HG03175 (cell line): Measurements from ENCODE around the gene FHL3.
"Not testable (repeated sequence)": the region's sequence is repeated elsewhere in the genome, so short reads cannot be mapped to it uniquely, and the experiment has no call there.

Experiments used
- ATAC-seq: cut with Tn5 transposase; IDR thresholded peaks from one replicate; pipeline ENCODE4 v1.9.1; 2021; ENCODE audit warnings: mild to moderate bottlenecking, moderate library complexity; ENCODE audit not compliant: unreplicated experiment

Gene FHL3

GRCh38 chr1:37995751-37996345 is 9.5 kb downstream of the FHL3 start:
- ATAC-seq, result no peak

- ATAC-seq, result no peak
These were observed 10.3 kb downstream of the FHL3 start for GRCh38 chr1:37994886-37995566.

- ATAC-seq, result peak; percentile 14
These were observed 15.9 kb downstream of the FHL3 start for GRCh38 chr1:37989361-37989930.

GRCh38 chr1:37987679-37988078 is 17.6 kb downstream of the FHL3 start:
- no peak for ATAC-seq

GRCh38 chr1:37983546-37983945 is 21.8 kb downstream of the FHL3 start:
- ATAC-seq, result no peak

GRCh38 chr1:37978541-37978940 is 26.8 kb downstream of the FHL3 start:
- ATAC-seq, result no peak

GRCh38 chr1:37975083-37975482 is 30.2 kb downstream of the FHL3 start:
- not testable (repeated sequence) for ATAC-seq

GRCh38 chr1:37974567-37974966 is 30.7 kb downstream of the FHL3 start:
- ATAC-seq, result no peak

GRCh38 chr1:37973684-37974083 is 31.6 kb downstream of the FHL3 start:
- not testable (repeated sequence) for ATAC-seq

- no peak for ATAC-seq
These were observed 40.0 kb downstream of the FHL3 start for GRCh38 chr1:37965301-37965700.

GRCh38 chr1:37964106-37964505 is 41.2 kb downstream of the FHL3 start:
- not testable (repeated sequence) for ATAC-seq

GRCh38 chr1:37958690-37959089 is 46.6 kb downstream of the FHL3 start:
- no peak for ATAC-seq

- no peak for ATAC-seq
These were observed 49.6 kb downstream of the FHL3 start for GRCh38 chr1:37955685-37956084.

GRCh38 chr1:37954316-37954971 is 50.9 kb downstream of the FHL3 start:
- no peak for ATAC-seq

GRCh38 chr1:37952738-37953137 is 52.6 kb downstream of the FHL3 start:
- ATAC-seq, result no peak

GRCh38 chr1:37951783-37952624 is 53.3 kb downstream of the FHL3 start:
- ATAC-seq, result no peak

GRCh38 chr1:37951041-37951782 is 54.1 kb downstream of the FHL3 start:
- no peak for ATAC-seq

GRCh38 chr1:37949524-37950152 is 55.7 kb downstream of the FHL3 start:
- ATAC-seq, result no peak

GRCh38 chr1:37948841-37949240 is 56.5 kb downstream of the FHL3 start:
- no peak for ATAC-seq

- no peak for ATAC-seq
These were observed 57.1 kb downstream of the FHL3 start for GRCh38 chr1:37948166-37948565.
